Fibroblast of pulmonary artery (primary cell): Measurements from ENCODE around the gene RPL31.
"Not testable (repeated sequence)": the region's sequence is repeated elsewhere in the genome, so short reads cannot be mapped to it uniquely, and the experiment has no call there.

Experiments used
- DNase-seq: peaks from one replicate; pipeline ENCODE4 v3.0.0-alpha.2; 2010; ENCODE audit warnings: low read depth
- H3K4me3 ChIP-seq: replicated peaks from 2 replicates; pipeline ENCODE4 v1.5.1; 2011; ENCODE audit warnings: low read depth, mild to moderate bottlenecking, control low read depth, low read length, moderate library complexity
- CTCF ChIP-seq: IDR thresholded peaks from 2 replicates; pipeline ENCODE4 v1.5.1; 2011; ENCODE audit warnings: mild to moderate bottlenecking, control low read depth, low read length, inconsistent platforms; ENCODE audit errors: missing control alignments

RPL31 gene

GRCh38 chr2:101041413-101041812 lies 39.3 kb downstream of the RPL31 start:
- no peak for DNase-seq
- no peak for TF ChIP-seq CTCF

GRCh38 chr2:101045330-101045729 lies 43.2 kb downstream of the RPL31 start:
- no peak for TF ChIP-seq CTCF
- H3K4me3 ChIP-seq = no peak overlapping the region
- no peak for DNase-seq

More at GRCh38 chr2:101041413-101041812, 39.3 kb downstream of the RPL31 start:
- no peak overlapping the region for H3K4me3 ChIP-seq

GRCh38 chr2:101047075-101047766 lies 45.1 kb downstream of the RPL31 start:
- DNase-seq = peak; percentile 48
- no peak overlapping the region for H3K4me3 ChIP-seq
- TF ChIP-seq CTCF = no peak

- H3K4me3 ChIP-seq = no peak overlapping the region
- DNase-seq = peak; percentile 26
- TF ChIP-seq CTCF = no peak
These were observed 45.7 kb downstream of the RPL31 start for GRCh38 chr2:101047774-101048173.

- DNase-seq = no peak
- TF ChIP-seq CTCF = no peak
- H3K4me3 ChIP-seq = no peak overlapping the region
These were observed 46.7 kb downstream of the RPL31 start for GRCh38 chr2:101048756-101049155.

GRCh38 chr2:101050886-101051285 lies 48.8 kb downstream of the RPL31 start:
- not testable (repeated sequence) for H3K4me3 ChIP-seq, DNase-seq

- no peak overlapping the region for H3K4me3 ChIP-seq
- DNase-seq = no peak
- TF ChIP-seq CTCF = no peak
These were observed 50.1 kb downstream of the RPL31 start for GRCh38 chr2:101052147-101052546.
